ENCODE data around the gene MORN1.

DNA sequence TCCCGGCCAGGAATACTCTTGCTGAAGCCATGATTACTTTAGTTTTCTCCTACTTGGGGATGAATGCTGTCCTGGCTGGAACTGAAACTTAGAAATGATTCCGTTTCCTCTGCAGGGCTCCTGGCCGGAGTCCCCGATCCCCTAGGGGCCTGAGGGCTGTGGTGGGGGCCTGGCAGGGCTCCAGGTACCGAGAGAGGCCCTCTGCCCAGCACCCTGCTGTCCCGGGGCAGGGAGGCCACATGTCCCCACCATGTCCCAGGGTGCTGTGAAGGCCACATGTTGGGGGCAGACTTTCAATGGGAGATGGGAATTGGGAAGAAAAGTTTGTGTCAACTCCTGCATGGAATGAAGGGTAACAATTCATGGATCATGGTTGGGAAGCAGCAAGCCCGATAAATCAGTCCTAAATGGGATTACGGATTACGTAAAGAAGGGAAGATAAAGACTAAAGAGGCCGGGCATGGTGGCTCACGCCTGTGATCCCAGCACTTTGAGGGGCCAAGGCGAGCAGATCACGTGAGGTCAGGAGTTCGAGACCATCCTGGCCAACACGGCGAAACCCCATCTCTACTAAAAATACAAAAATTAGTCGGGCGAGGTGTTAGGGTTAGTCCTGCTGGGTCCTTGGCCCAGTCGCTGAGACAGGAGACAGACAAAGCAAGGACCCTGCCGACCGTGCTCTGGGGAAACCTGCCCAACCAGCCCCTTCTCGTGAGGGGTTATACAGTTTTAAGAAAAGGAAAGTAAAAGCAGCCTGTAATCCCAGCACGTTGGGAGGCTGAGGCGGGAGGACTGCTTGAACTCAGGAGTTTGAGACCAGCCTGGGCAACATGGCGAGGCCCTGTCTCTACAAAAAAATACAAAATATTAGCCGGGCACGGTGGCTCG is 37.6 kb downstream of the MORN1 start:
- no peak for TF ChIP-seq CTCF (IDR thresholded peaks at IDR 0.05)
- no peak for TF ChIP-seq POLR2A (IDR thresholded peaks at IDR 0.05)
